ENCODE data around the gene TOPBP1. TPM values are rescaled to one million over a fixed set of nuclear protein-coding genes. Genes with fewer than 3 reads are reported as not detected.

Gene TOPBP1
- total RNA-seq, 1 donor from 2014 or later = 10.4 TPM

DNA sequence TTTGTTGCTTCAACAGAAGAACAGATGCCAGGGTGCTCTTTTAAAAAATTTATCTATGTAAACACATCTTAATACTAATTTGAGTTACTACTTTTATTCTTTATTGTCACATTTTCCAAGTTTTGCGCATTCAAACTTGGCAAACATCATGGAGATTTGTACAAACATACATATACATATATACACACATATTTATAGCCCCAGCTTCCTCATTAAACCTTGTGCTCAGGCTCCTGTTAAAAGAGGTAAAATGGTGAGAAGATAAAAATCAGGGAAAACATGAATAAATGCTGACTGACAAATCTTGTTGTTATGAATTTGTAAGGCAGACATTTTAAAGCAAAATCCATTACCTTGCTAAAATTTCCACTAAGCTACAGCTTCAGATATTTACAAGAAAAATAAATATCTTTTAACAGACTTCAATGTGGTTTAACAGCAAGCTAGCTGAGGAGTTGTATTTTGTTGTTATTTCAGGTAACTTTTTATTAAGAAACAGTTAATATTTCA, 61.1 kb downstream of the TOPBP1 start:
- intact Hi-C loops (cut with micrococcal nuclease) = no loop called here
- Histone ChIP-seq H3K4me3 (no peak overlapping the region), H3K36me3 (peaks cover 20% of the 10 kb centered on the region)

DNA sequence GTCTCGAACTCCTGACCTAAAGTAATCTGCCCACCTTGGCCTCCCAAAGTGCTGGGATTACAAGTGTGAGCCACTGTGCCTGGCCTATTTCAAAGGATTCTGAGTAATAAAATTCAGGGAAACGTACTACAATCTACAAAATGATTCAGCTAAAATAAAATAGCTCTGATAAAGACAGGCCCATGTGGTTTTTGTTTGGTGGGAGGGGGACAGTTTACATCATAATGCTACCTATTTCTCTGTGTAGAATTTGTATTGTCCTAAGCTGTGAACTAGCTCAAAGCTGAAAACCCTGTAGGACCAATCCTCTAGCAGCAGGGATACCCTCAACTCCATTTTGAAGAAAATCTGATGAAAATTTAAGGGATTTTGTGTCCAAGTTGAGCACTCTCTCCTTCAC, 62.5 kb downstream of the TOPBP1 start:
- H3K4me1 ChIP-seq = no peaks in the 10 kb centered on the region
- no peak for DNase-seq
- intact Hi-C loops (cut with micrococcal nuclease) = no loop called here
- no peaks in the 10 kb centered on the region for H3K9me3 ChIP-seq (replicated peaks)
- TF ChIP-seq CTCF (IDR thresholded peaks at IDR 0.05; ENCODE audit: borderline replicate concordance) = no peak
- no peak overlapping the region for H3K4me3 ChIP-seq
- H3K27ac ChIP-seq (replicated peaks) = no peak overlapping the region
- H3K27me3 ChIP-seq (ENCODE audit: low read depth) = no peaks in the 10 kb centered on the region
- H3K36me3 ChIP-seq = peaks cover 11% of the 10 kb centered on the region

More for the DNA sequence above, 61.1 kb downstream of the TOPBP1 start:
- no peaks in the 10 kb centered on the region for H3K9me3 ChIP-seq (replicated peaks)
- no peak for TF ChIP-seq CTCF (IDR thresholded peaks at IDR 0.05; ENCODE audit: borderline replicate concordance)
- no peak for DNase-seq
- H3K27me3 ChIP-seq (ENCODE audit: low read depth) = no peaks in the 10 kb centered on the region
- H3K4me1 ChIP-seq = no peaks in the 10 kb centered on the region
- no peak overlapping the region for H3K27ac ChIP-seq (replicated peaks)

DNA sequence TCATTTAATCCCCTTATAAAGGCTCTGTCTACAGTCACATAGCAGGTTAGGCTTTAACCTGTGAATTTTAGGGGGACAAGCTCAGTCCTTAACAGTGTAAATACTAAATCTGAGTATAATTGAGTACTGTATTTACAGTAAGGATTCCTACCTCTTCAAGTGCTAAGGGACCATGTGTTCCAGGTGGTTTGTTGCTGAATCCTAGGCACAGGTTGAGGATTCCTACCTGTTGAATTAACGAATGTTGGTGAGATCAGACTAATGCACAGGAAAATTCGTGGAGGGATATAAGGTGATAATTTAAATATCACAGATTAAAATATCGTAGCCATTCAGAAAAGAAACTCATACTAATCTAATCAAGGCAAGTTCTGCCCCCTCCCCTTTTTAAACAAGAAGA, 63.3 kb downstream of the TOPBP1 start:
- TF ChIP-seq CTCF (IDR thresholded peaks at IDR 0.05; ENCODE audit: borderline replicate concordance) = no peak
- Histone ChIP-seq H3K4me3 (no peak overlapping the region), H3K9me3 (replicated peaks) (no peaks in the 10 kb centered on the region), H3K27me3 (ENCODE audit: low read depth) (no peaks in the 10 kb centered on the region), H3K27ac (replicated peaks) (no peak overlapping the region), H3K4me1 (no peaks in the 10 kb centered on the region), H3K36me3 (peaks cover 11% of the 10 kb centered on the region)
- intact Hi-C loops (cut with micrococcal nuclease) = no loop called here
- DNase-seq = no peak

GRCh38 chr3:133595341-133595740, 66.4 kb downstream of the TOPBP1 start:
- Histone ChIP-seq H3K36me3 (peaks cover 10% of the 10 kb centered on the region), H3K4me1 (peaks cover 7% of the 10 kb centered on the region), H3K27me3 (ENCODE audit: low read depth) (no peaks in the 10 kb centered on the region), H3K27ac (replicated peaks) (no peak overlapping the region), H3K9me3 (replicated peaks) (no peaks in the 10 kb centered on the region), H3K4me3 (no peak overlapping the region)
- no peak for TF ChIP-seq CTCF (IDR thresholded peaks at IDR 0.05; ENCODE audit: borderline replicate concordance)
- intact Hi-C loops (cut with micrococcal nuclease) = no loop called here
- DNase-seq = no peak

GRCh38 chr3:133593243-133593642, 68.5 kb downstream of the TOPBP1 start:
- H3K36me3 ChIP-seq = peaks cover 20% of the 10 kb centered on the region
- H3K4me1 ChIP-seq = peaks cover 24% of the 10 kb centered on the region
- no peaks in the 10 kb centered on the region for H3K27me3 ChIP-seq (ENCODE audit: low read depth)
- no peak for TF ChIP-seq CTCF (IDR thresholded peaks at IDR 0.05; ENCODE audit: borderline replicate concordance)
- no peak overlapping the region for H3K4me3 ChIP-seq
- intact Hi-C loops (cut with micrococcal nuclease) = no loop called here
- H3K27ac ChIP-seq (replicated peaks) = no peak overlapping the region
- no peak for DNase-seq
- no peaks in the 10 kb centered on the region for H3K9me3 ChIP-seq (replicated peaks)
